ENCODE measurements around the gene PDE4D. TPM values are rescaled to one million over a fixed set of nuclear protein-coding genes. Genes with fewer than 3 reads are reported as not detected.

Gene PDE4D
- total and polyA plus RNA-seq, 12 donors = 1.2 to 18.9 (median 2.1) TPM

DNA sequence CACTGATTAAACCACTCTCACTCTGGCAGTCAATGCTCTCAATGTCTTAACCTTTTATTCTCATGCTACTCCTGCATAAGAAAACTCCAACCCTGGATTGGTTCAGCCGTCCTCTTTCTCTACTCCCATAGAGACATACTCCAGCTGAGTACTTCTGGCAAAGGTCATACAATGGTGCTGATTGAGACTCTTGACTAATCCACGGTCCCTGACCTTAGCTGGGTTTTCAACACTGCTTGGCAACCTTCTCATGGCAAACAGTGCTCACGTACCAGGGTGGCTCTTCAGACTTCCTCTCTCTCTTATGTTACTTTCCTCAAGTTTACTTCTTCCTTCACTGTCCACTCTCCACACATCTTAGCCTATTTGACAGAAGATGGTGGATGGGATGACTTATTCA lies 963.0 kb downstream of the PDE4D start:
- TF ChIP-seq, protein P1, sequence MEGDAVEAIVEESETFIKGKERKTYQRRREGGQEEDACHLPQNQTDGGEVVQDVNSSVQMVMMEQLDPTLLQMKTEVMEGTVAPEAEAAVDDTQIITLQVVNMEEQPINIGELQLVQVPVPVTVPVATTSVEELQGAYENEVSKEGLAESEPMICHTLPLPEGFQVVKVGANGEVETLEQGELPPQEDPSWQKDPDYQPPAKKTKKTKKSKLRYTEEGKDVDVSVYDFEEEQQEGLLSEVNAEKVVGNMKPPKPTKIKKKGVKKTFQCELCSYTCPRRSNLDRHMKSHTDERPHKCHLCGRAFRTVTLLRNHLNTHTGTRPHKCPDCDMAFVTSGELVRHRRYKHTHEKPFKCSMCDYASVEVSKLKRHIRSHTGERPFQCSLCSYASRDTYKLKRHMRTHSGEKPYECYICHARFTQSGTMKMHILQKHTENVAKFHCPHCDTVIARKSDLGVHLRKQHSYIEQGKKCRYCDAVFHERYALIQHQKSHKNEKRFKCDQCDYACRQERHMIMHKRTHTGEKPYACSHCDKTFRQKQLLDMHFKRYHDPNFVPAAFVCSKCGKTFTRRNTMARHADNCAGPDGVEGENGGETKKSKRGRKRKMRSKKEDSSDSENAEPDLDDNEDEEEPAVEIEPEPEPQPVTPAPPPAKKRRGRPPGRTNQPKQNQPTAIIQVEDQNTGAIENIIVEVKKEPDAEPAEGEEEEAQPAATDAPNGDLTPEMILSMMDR (IDR thresholded peaks at IDR 0.05) = no peak
- TF ChIP-seq POLR2A (IDR thresholded peaks at IDR 0.05) = no peak
- Histone ChIP-seq H3K27me3 (no peaks in the 10 kb centered on the region), H3K4me3 (no peak overlapping the region), H3K4me1 (replicated peaks in 1 of 2) (peaks cover 0 to 14% of the 10 kb centered on the region in 2 donors), H3K36me3 (replicated peaks in 1 of 2) (no peaks in the 10 kb centered on the region), H3K27ac (no peak overlapping the region), H3K9me3 (replicated peaks in 1 of 3) (no peaks in the 10 kb centered on the region)
- intact Hi-C loops (cut with DNase I) = no loop called here
- no peak for DNase-seq
- WGBS, 4 donors = 55 to 68% (median 60%) methylated on average over 3 of the region's 3 CpGs

DNA sequence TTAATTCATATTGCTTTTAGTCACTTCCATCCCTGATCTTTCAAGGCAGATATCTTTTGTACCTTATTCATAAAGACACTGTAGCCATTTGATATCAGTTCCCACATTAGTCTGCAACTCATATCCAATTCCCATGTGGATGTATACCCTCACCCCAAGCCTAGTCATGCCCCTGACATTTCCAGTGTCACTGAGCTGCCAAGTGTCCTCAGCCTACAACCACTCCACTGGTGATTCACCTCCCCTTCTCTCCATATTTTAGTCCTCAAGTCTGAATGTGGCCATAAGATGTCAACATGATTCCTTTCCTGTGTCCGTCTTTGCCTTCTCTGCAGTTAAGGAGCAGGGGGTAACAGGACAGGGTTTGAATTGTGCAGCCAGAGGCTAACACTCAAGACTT lies 963.8 kb downstream of the PDE4D start:
- Histone ChIP-seq H3K27me3 (no peaks in the 10 kb centered on the region), H3K4me1 (replicated peaks in 1 of 2) (peaks cover 0 to 22% of the 10 kb centered on the region in 2 donors), H3K4me3 (no peak overlapping the region), H3K27ac (no peak overlapping the region), H3K36me3 (replicated peaks in 1 of 2) (no peaks in the 10 kb centered on the region), H3K9me3 (replicated peaks in 1 of 3) (no peaks in the 10 kb centered on the region)
- intact Hi-C loops (cut with DNase I) = no loop called here
- no peak for DNase-seq
- WGBS, 4 donors = 42 to 82% (median 63%) methylated on average over 1 of the region's 1 CpG
- no peak for TF ChIP-seq POLR2A (IDR thresholded peaks at IDR 0.05)
- TF ChIP-seq, protein P1 (IDR thresholded peaks at IDR 0.05) = no peak

DNA sequence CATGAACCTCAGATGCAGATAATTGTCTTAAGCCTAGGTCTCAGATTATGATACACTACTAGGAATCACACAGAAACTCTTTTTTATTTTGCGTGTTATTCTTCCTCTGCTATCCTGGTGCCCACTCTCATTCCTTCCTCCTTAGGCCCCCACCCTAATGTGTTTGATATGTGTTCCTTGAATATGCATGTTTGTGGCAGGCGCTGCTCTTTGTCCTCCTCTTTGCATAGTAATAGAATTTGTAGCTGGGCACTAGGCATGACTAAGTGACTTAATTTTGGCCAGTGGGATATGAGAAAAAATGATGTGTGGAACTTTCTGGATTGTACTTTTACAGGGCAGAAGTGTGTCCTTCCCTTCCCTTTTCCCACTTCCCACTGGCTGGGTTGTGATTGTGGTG lies 965.6 kb downstream of the PDE4D start:
- Histone ChIP-seq H3K4me1 (replicated peaks in 1 of 2) (peaks cover 4 to 33% of the 10 kb centered on the region in 2 donors), H3K4me3 (no peak overlapping the region), H3K9me3 (replicated peaks in 1 of 3) (no peaks in the 10 kb centered on the region), H3K27ac (no peak overlapping the region), H3K27me3 (no peaks in the 10 kb centered on the region), H3K36me3 (replicated peaks in 1 of 2) (no peaks in the 10 kb centered on the region)
- WGBS, 4 donors = 95 to 98% (median 96%) methylated on average over 2 of the region's 2 CpGs
- no peak for DNase-seq
- TF ChIP-seq, protein P1 (IDR thresholded peaks at IDR 0.05) = no peak
- no peak for TF ChIP-seq POLR2A (IDR thresholded peaks at IDR 0.05)
- intact Hi-C loops (cut with DNase I) = no loop called here

DNA sequence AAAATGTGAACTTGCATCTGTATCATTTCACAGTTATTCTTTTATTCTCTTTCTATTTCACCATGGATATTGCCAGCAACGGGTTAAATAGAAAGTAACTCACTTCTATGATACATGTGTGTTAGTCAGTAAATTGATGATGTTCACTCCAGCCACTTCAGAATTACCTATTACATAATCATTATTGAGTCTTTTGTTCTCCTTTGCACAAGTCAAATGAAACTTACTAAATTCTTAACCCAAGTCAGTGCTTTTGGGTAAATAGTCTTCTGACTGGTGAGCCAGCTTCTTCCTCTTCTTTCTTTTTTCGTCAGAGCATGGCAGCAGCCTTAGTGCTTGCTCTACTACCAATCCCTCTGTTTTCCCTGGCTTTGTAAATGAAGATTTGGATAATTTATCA lies 966.3 kb downstream of the PDE4D start:
- no peaks in the 10 kb centered on the region for H3K36me3 ChIP-seq (replicated peaks in 1 of 2)
- intact Hi-C loops (cut with DNase I) = no loop called here
- H3K9me3 ChIP-seq (replicated peaks in 1 of 3) = no peaks in the 10 kb centered on the region
- no peak overlapping the region for H3K4me3 ChIP-seq
- H3K27ac ChIP-seq = no peak overlapping the region
- no peak for TF ChIP-seq POLR2A (IDR thresholded peaks at IDR 0.05)
- TF ChIP-seq, protein P1 (IDR thresholded peaks at IDR 0.05) = no peak
- DNase-seq = no peak
- 68 to 89% (median 81%) methylated on average over 2 of the region's 2 CpGs for WGBS, 4 donors
- H3K4me1 ChIP-seq (replicated peaks in 1 of 2) = peaks cover 12 to 40% of the 10 kb centered on the region in 2 donors
- H3K27me3 ChIP-seq = no peaks in the 10 kb centered on the region
